HUES48 (cell line): ENCODE data around the gene LRPPRC.

ENCODE experiments used
- H3K27ac ChIP-seq: one replicate; pipeline ENCODE4 v1.7.0; 2013; ENCODE audit warnings: low read depth, low read length, inconsistent platforms
- H3K27me3 ChIP-seq: 2 replicates; pipeline ENCODE4 v1.6.1; 2013; ENCODE audit warnings: mild to moderate bottlenecking, low read length; ENCODE audit not compliant: control insufficient read depth, insufficient read depth
- H3K36me3 ChIP-seq: 2 replicates; pipeline ENCODE4 v1.6.1; 2013; ENCODE audit warnings: low read length; ENCODE audit not compliant: control insufficient read depth, insufficient read depth
- H3K4me1 ChIP-seq: 2 replicates; pipeline ENCODE4 v1.6.1; 2013; ENCODE audit warnings: mild to moderate bottlenecking, low read length; ENCODE audit not compliant: control insufficient read depth, insufficient read depth
- H3K4me3 ChIP-seq: 2 replicates; pipeline ENCODE4 v1.5.1; 2013; ENCODE audit warnings: mild to moderate bottlenecking, low read depth, low read length
- H3K9ac ChIP-seq: 2 replicates; pipeline ENCODE4 v1.6.1; 2013; ENCODE audit warnings: mild to moderate bottlenecking, low read depth, low read length, moderate library complexity
- H3K9me3 ChIP-seq: 2 replicates; pipeline ENCODE4 v1.6.1; 2013; ENCODE audit warnings: low read length; ENCODE audit not compliant: control insufficient read depth, insufficient read depth

Gene LRPPRC

GRCh38 chr2:43980902-43981301 lies 14.9 kb downstream of the LRPPRC start:
- H3K9me3 ChIP-seq: no peaks in the 10 kb centered on the region
- peaks cover 82% of the 10 kb centered on the region for H3K36me3 ChIP-seq
- no peak overlapping the region for H3K4me3 ChIP-seq
- H3K4me1 ChIP-seq: peaks cover 7% of the 10 kb centered on the region; the same call in 1 of the 2 replicates
- H3K27me3 ChIP-seq: no peaks in the 10 kb centered on the region
- no peak overlapping the region for H3K27ac ChIP-seq
- no peak overlapping the region for H3K9ac ChIP-seq

GRCh38 chr2:43977677-43978375 lies 18.0 kb downstream of the LRPPRC start:
- no peaks in the 10 kb centered on the region for H3K4me1 ChIP-seq
- peaks cover 100% of the 10 kb centered on the region for H3K36me3 ChIP-seq
- no peaks in the 10 kb centered on the region for H3K9me3 ChIP-seq
- H3K27ac ChIP-seq: no peak overlapping the region
- no peak overlapping the region for H3K9ac ChIP-seq
- H3K4me3 ChIP-seq: no peak overlapping the region
- H3K27me3 ChIP-seq: no peaks in the 10 kb centered on the region

GRCh38 chr2:43960921-43961320 lies 34.9 kb downstream of the LRPPRC start:
- H3K36me3 ChIP-seq: peaks cover 100% of the 10 kb centered on the region

GRCh38 chr2:43958397-43959275 lies 37.2 kb downstream of the LRPPRC start:
- H3K36me3 ChIP-seq: peaks cover 100% of the 10 kb centered on the region
- H3K4me1 ChIP-seq: no peaks in the 10 kb centered on the region
- H3K9me3 ChIP-seq: no peaks in the 10 kb centered on the region
- H3K27me3 ChIP-seq: no peaks in the 10 kb centered on the region
- no peak overlapping the region for H3K9ac ChIP-seq
- H3K4me3 ChIP-seq: no peak overlapping the region
- H3K27ac ChIP-seq: no peak overlapping the region

More at GRCh38 chr2:43960921-43961320, 34.9 kb downstream of the LRPPRC start:
- no peaks in the 10 kb centered on the region for H3K9me3 ChIP-seq
- no peak overlapping the region for H3K4me3 ChIP-seq
- no peak overlapping the region for H3K27ac ChIP-seq
- H3K4me1 ChIP-seq: no peaks in the 10 kb centered on the region
- no peaks in the 10 kb centered on the region for H3K27me3 ChIP-seq
- H3K9ac ChIP-seq: no peak overlapping the region

- peaks cover 13% of the 10 kb centered on the region for H3K4me1 ChIP-seq
- H3K36me3 ChIP-seq: peaks cover 98% of the 10 kb centered on the region
- no peak overlapping the region for H3K4me3 ChIP-seq
- H3K9ac ChIP-seq: no peak overlapping the region
- no peak overlapping the region for H3K27ac ChIP-seq
- no peaks in the 10 kb centered on the region for H3K27me3 ChIP-seq
- no peaks in the 10 kb centered on the region for H3K9me3 ChIP-seq
Measured at GRCh38 chr2:43950383-43951008, 45.3 kb downstream of the LRPPRC start.

- H3K9me3 ChIP-seq: no peaks in the 10 kb centered on the region
- no peak overlapping the region for H3K27ac ChIP-seq
- peaks cover 98% of the 10 kb centered on the region for H3K36me3 ChIP-seq
- no peak overlapping the region for H3K4me3 ChIP-seq
- no peaks in the 10 kb centered on the region for H3K27me3 ChIP-seq
- peaks cover 34% of the 10 kb centered on the region for H3K4me1 ChIP-seq
- no peak overlapping the region for H3K9ac ChIP-seq
Measured at GRCh38 chr2:43948370-43948769, 47.4 kb downstream of the LRPPRC start.

GRCh38 chr2:43946685-43947084 lies 49.1 kb downstream of the LRPPRC start:
- Histone ChIP-seq H3K9ac (no peak overlapping the region), H3K9me3 (no peaks in the 10 kb centered on the region), H3K4me3 (no peak overlapping the region), H3K4me1 (peaks cover 40% of the 10 kb centered on the region), H3K27me3 (no peaks in the 10 kb centered on the region), H3K27ac (no peak overlapping the region), H3K36me3 (peaks cover 100% of the 10 kb centered on the region)

- no peaks in the 10 kb centered on the region for H3K27me3 ChIP-seq
- H3K4me3 ChIP-seq: no peak overlapping the region
- peak overlapping the region; percentile 74 for H3K27ac ChIP-seq
- H3K9me3 ChIP-seq: no peaks in the 10 kb centered on the region
- peaks cover 40% of the 10 kb centered on the region for H3K4me1 ChIP-seq
- H3K36me3 ChIP-seq: peaks cover 100% of the 10 kb centered on the region
- peak overlapping the region; percentile 1; the same call in 1 of the 2 replicates for H3K9ac ChIP-seq
Measured at GRCh38 chr2:43945439-43945838, 50.4 kb downstream of the LRPPRC start.

- Histone ChIP-seq H3K4me1 (peaks cover 40% of the 10 kb centered on the region), H3K4me3 (no peak overlapping the region), H3K27me3 (no peaks in the 10 kb centered on the region), H3K9ac (peak overlapping the region; percentile 1; the same call in 1 of the 2 replicates), H3K36me3 (peaks cover 100% of the 10 kb centered on the region), H3K9me3 (no peaks in the 10 kb centered on the region), H3K27ac (peak overlapping the region; percentile 74)
Measured at GRCh38 chr2:43944915-43945314, 50.9 kb downstream of the LRPPRC start.

- Histone ChIP-seq H3K9ac (no peak overlapping the region), H3K9me3 (no peaks in the 10 kb centered on the region), H3K36me3 (peaks cover 97% of the 10 kb centered on the region), H3K4me3 (no peak overlapping the region; the same call in 1 of the 2 replicates), H3K27me3 (no peaks in the 10 kb centered on the region), H3K4me1 (peaks cover 40% of the 10 kb centered on the region), H3K27ac (peak overlapping the region; percentile 71)
Measured at GRCh38 chr2:43943809-43944452, 51.9 kb downstream of the LRPPRC start.
